ENCODE measurements around the gene PHF21B. TPM values are rescaled to one million over a fixed set of nuclear protein-coding genes. Genes with fewer than 3 reads are reported as not detected.
"Not testable (repeated sequence)": the region's sequence is repeated elsewhere in the genome, so short reads cannot be mapped to it uniquely, and the experiment has no call there.

The PHF21B gene
- polyA plus RNA-seq, 4 donors, result 0.09 to 0.16 TPM; not detected in 2

- FAIRE-seq; H3K27me3 ChIP-seq (ENCODE audit: control insufficient read depth in 3 of 3, insufficient read depth in 3 of 3, low read length in 3 of 3); DNase-seq; H3K36me3 ChIP-seq (ENCODE audit: control insufficient read depth in 3 of 3, insufficient read depth in 2 of 3, low read depth in 1 of 3, low read length in 3 of 3); H3K27ac ChIP-seq (ENCODE audit: low read depth in 1 of 3, low read length in 2 of 3); H3K4me1 ChIP-seq (ENCODE audit: control insufficient read depth in 3 of 3, insufficient read depth in 2 of 3, low read depth in 1 of 3, low read length in 2 of 3); H3K4me3 ChIP-seq (ENCODE audit: low read depth in 1 of 3, low read length in 3 of 3): not testable (repeated sequence)
- 42 to 55% (median 47%) methylated on average over 3 of the region's 5 CpGs for WGBS, 3 donors
- peaks cover 4 to 20% of the 10 kb centered on the region in 2 donors for H3K9me3 ChIP-seq (ENCODE audit: control insufficient read depth in 2 of 2, insufficient read depth in 1 of 2, low read depth in 1 of 2, low read length in 1 of 2)
Measured at GRCh38 chr22:44904492-44905152, 105.2 kb downstream of the PHF21B start.

DNA sequence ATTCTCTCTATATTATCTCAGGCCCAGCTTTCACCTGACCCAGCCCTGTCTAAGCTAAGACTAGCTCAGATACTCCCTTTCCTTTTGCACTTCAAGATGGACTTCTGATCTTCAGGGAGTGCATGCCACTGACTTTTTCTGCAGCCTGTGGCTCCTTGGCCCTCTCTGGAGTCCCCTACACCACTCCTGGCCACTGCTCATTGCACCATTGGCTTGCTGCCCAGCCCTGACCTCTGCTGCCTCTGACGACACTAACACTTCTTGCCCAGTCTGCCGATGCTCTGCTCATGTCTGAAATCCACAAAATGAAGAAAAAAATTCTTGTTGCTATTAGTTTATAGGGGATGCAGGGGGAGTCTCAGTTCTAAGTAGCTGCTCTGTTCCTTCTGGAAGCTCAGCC, 106.6 kb downstream of the PHF21B start:
- H3K27ac ChIP-seq (ENCODE audit: low read depth in 1 of 3, low read length in 2 of 3); H3K4me1 ChIP-seq (ENCODE audit: control insufficient read depth in 3 of 3, insufficient read depth in 2 of 3, low read depth in 1 of 3, low read length in 2 of 3); H3K4me3 ChIP-seq (ENCODE audit: low read depth in 1 of 3, low read length in 3 of 3); DNase-seq; FAIRE-seq; H3K36me3 ChIP-seq (ENCODE audit: control insufficient read depth in 3 of 3, insufficient read depth in 2 of 3, low read depth in 1 of 3, low read length in 3 of 3); H3K27me3 ChIP-seq (ENCODE audit: control insufficient read depth in 3 of 3, insufficient read depth in 3 of 3, low read length in 3 of 3): not testable (repeated sequence)
- no CpG with 5 or more reads among the region's 2 CpGs for WGBS, 3 donors
- peaks cover 4 to 20% of the 10 kb centered on the region in 2 donors for H3K9me3 ChIP-seq (ENCODE audit: control insufficient read depth in 2 of 2, insufficient read depth in 1 of 2, low read depth in 1 of 2, low read length in 1 of 2)

GRCh38 chr22:44901301-44901700, 108.5 kb downstream of the PHF21B start:
- WGBS, 3 donors, result 46 to 72% (median 60%) methylated on average over 2 of the region's 2 CpGs
- Histone ChIP-seq H3K4me1 (ENCODE audit: control insufficient read depth in 3 of 3, insufficient read depth in 2 of 3, low read depth in 1 of 3, low read length in 2 of 3) (no peaks in the 10 kb centered on the region), H3K36me3 (ENCODE audit: control insufficient read depth in 3 of 3, insufficient read depth in 2 of 3, low read depth in 1 of 3, low read length in 3 of 3) (no peaks in the 10 kb centered on the region), H3K9me3 (ENCODE audit: control insufficient read depth in 2 of 2, insufficient read depth in 1 of 2, low read depth in 1 of 2, low read length in 1 of 2) (peaks cover 4 to 20% of the 10 kb centered on the region in 2 donors), H3K27me3 (ENCODE audit: control insufficient read depth in 3 of 3, insufficient read depth in 3 of 3, low read length in 3 of 3) (peaks cover 0 to 2% (median 0%) of the 10 kb centered on the region in 3 donors), H3K27ac (ENCODE audit: low read depth in 1 of 3, low read length in 2 of 3) (no peak overlapping the region), H3K4me3 (ENCODE audit: low read depth in 1 of 3, low read length in 3 of 3) (no peak overlapping the region)
- FAIRE-seq (no peak), DNase-seq (peak in 1 of 2 donors; percentile 7)

GRCh38 chr22:44898236-44898635, 111.6 kb downstream of the PHF21B start:
- WGBS, 3 donors, result 89 to 98% (median 91%) methylated on average over 6 of the region's 6 CpGs
- DNase-seq, result no peak
- Histone ChIP-seq H3K4me1 (ENCODE audit: control insufficient read depth in 3 of 3, insufficient read depth in 2 of 3, low read depth in 1 of 3, low read length in 2 of 3) (no peaks in the 10 kb centered on the region), H3K36me3 (ENCODE audit: control insufficient read depth in 3 of 3, insufficient read depth in 2 of 3, low read depth in 1 of 3, low read length in 3 of 3) (no peaks in the 10 kb centered on the region), H3K9me3 (ENCODE audit: control insufficient read depth in 2 of 2, insufficient read depth in 1 of 2, low read depth in 1 of 2, low read length in 1 of 2) (peaks cover 4 to 20% of the 10 kb centered on the region in 2 donors), H3K27me3 (ENCODE audit: control insufficient read depth in 3 of 3, insufficient read depth in 3 of 3, low read length in 3 of 3) (peaks cover 0 to 2% (median 0%) of the 10 kb centered on the region in 3 donors), H3K4me3 (ENCODE audit: low read depth in 1 of 3, low read length in 3 of 3) (no peak overlapping the region), H3K27ac (ENCODE audit: low read depth in 1 of 3, low read length in 2 of 3) (no peak overlapping the region)
- FAIRE-seq, result no peak

DNA sequence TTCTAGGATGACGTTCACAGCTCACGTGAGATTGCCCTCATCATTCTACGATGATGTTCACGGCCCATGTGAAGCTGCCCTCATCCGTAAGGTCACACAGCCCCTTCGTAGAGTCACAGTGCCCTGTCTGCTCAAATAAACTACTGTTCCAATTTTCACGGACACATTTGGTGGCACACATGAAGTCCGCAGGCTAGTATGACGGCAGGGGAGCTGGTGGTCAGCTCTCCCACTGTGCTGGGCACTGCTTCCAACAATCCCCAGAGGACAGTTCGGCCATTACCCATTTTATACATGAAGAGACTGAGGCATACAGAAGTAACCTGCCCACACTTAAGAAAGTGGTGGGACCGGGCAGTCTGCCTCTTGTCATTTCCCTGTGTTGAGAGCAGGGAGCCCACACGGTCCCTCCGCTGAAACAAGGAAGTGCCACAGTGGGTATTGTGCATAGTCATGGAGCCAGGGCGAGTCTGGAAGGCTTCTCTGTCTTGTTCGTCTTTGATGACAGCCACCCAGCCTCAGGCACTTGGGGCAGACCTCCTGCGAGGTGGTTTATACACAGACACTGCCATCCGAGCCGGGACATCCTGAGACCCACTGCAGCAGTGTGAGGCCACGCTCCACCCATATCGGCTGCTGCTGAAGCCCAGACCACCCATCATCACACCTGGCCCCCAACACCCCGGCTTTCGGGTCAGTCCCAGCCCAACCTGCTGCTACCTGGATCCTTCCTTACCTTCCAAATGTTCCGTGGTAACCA, 114.3 kb downstream of the PHF21B start:
- Histone ChIP-seq H3K27me3 (ENCODE audit: control insufficient read depth in 3 of 3, insufficient read depth in 3 of 3, low read length in 3 of 3) (no peaks in the 10 kb centered on the region), H3K27ac (ENCODE audit: low read depth in 1 of 3, low read length in 2 of 3) (no peak overlapping the region), H3K4me3 (ENCODE audit: low read depth in 1 of 3, low read length in 3 of 3) (no peak overlapping the region), H3K9me3 (ENCODE audit: control insufficient read depth in 2 of 2, insufficient read depth in 1 of 2, low read depth in 1 of 2, low read length in 1 of 2) (peaks cover 0 to 2% of the 10 kb centered on the region in 2 donors), H3K4me1 (ENCODE audit: control insufficient read depth in 3 of 3, insufficient read depth in 2 of 3, low read depth in 1 of 3, low read length in 2 of 3) (no peaks in the 10 kb centered on the region), H3K36me3 (ENCODE audit: control insufficient read depth in 3 of 3, insufficient read depth in 2 of 3, low read depth in 1 of 3, low read length in 3 of 3) (no peaks in the 10 kb centered on the region)
- DNase-seq (no peak), FAIRE-seq (no peak)
- WGBS, 3 donors, result 82 to 88% (median 85%) methylated on average over 23 of the region's 23 CpGs

DNA sequence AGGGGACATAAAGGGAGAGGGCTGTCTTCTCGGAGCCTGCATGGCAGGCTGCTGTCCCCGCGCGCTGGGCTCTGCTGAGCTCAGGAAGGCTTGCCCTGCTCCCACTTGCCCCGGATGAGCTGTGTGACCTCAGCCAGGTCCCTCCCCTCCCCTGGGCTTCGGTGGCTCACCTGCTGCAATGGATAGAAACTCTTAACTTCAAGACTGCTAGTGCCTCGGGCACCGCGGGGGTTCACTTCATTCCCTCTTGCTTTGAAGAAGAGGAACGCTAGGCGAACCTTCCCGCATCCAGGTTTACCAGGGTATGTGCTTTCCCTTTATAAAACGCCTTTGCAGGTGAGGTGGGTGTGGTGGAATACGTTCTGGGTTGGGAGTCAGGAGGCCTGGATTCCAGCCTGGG, 115.0 kb downstream of the PHF21B start:
- no peak overlapping the region for H3K4me3 ChIP-seq (ENCODE audit: low read depth in 1 of 3, low read length in 3 of 3)
- no peaks in the 10 kb centered on the region for H3K36me3 ChIP-seq (ENCODE audit: control insufficient read depth in 3 of 3, insufficient read depth in 2 of 3, low read depth in 1 of 3, low read length in 3 of 3)
- H3K27ac ChIP-seq (ENCODE audit: low read depth in 1 of 3, low read length in 2 of 3), result no peak overlapping the region
- 80 to 82% (median 82%) methylated on average over 14 of the region's 14 CpGs for WGBS, 3 donors
- no peak for FAIRE-seq
- H3K27me3 ChIP-seq (ENCODE audit: control insufficient read depth in 3 of 3, insufficient read depth in 3 of 3, low read length in 3 of 3), result no peaks in the 10 kb centered on the region
- DNase-seq, result no peak
- H3K9me3 ChIP-seq (ENCODE audit: control insufficient read depth in 2 of 2, insufficient read depth in 1 of 2, low read depth in 1 of 2, low read length in 1 of 2), result no peaks in the 10 kb centered on the region
- H3K4me1 ChIP-seq (ENCODE audit: control insufficient read depth in 3 of 3, insufficient read depth in 2 of 3, low read depth in 1 of 3, low read length in 2 of 3), result no peaks in the 10 kb centered on the region

- H3K27me3 ChIP-seq (ENCODE audit: control insufficient read depth in 3 of 3, insufficient read depth in 3 of 3, low read length in 3 of 3), result no peaks in the 10 kb centered on the region
- 86 to 90% (median 87%) methylated on average over 12 of the region's 12 CpGs for WGBS, 3 donors
- H3K4me3 ChIP-seq (ENCODE audit: low read depth in 1 of 3, low read length in 3 of 3), result no peak overlapping the region
- no peak for DNase-seq
- H3K9me3 ChIP-seq (ENCODE audit: control insufficient read depth in 2 of 2, insufficient read depth in 1 of 2, low read depth in 1 of 2, low read length in 1 of 2), result no peaks in the 10 kb centered on the region
- H3K36me3 ChIP-seq (ENCODE audit: control insufficient read depth in 3 of 3, insufficient read depth in 2 of 3, low read depth in 1 of 3, low read length in 3 of 3), result no peaks in the 10 kb centered on the region
- H3K4me1 ChIP-seq (ENCODE audit: control insufficient read depth in 3 of 3, insufficient read depth in 2 of 3, low read depth in 1 of 3, low read length in 2 of 3), result no peaks in the 10 kb centered on the region
- H3K27ac ChIP-seq (ENCODE audit: low read depth in 1 of 3, low read length in 2 of 3), result no peak overlapping the region
- FAIRE-seq, result no peak
Measured at GRCh38 chr22:44894321-44894720, 115.5 kb downstream of the PHF21B start.

DNA sequence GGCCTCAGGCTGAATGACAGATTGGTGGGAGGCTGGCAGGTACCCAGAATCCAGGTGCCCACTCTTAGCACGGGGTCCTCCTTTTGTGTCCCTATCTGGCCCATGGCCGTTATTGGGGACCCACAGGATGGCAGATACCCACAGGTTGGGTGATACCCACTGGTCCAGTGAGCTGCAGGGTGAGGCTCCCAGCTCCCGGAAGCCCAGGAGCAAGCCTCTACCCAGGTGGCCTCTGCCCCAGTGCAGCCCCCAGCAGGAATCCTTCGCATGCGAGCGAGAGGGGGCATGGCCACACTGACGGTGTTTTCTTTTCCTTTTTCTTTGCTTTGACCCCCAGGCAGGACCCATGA, 116.1 kb downstream of the PHF21B start:
- Histone ChIP-seq H3K27me3 (ENCODE audit: control insufficient read depth in 3 of 3, insufficient read depth in 3 of 3, low read length in 3 of 3) (no peaks in the 10 kb centered on the region), H3K4me1 (ENCODE audit: control insufficient read depth in 3 of 3, insufficient read depth in 2 of 3, low read depth in 1 of 3, low read length in 2 of 3) (no peaks in the 10 kb centered on the region), H3K9me3 (ENCODE audit: control insufficient read depth in 2 of 2, insufficient read depth in 1 of 2, low read depth in 1 of 2, low read length in 1 of 2) (no peaks in the 10 kb centered on the region), H3K4me3 (ENCODE audit: low read depth in 1 of 3, low read length in 3 of 3) (no peak overlapping the region), H3K27ac (ENCODE audit: low read depth in 1 of 3, low read length in 2 of 3) (no peak overlapping the region), H3K36me3 (ENCODE audit: control insufficient read depth in 3 of 3, insufficient read depth in 2 of 3, low read depth in 1 of 3, low read length in 3 of 3) (no peaks in the 10 kb centered on the region)
- DNase-seq, result no peak
- WGBS, 3 donors, result 44 to 75% (median 74%) methylated on average over 7 of the region's 7 CpGs
- no peak for FAIRE-seq

Measured in small intestine (tissue), 7 donors.